GM18520 (cell line): ENCODE data around the gene NACC1.
A peak's percentile ranks its signal among the peaks of the same experiment; 100 is the strongest.

Experiments
- ATAC-seq: cut with Tn5 transposase; IDR thresholded peaks from one replicate; pipeline ENCODE4 v1.9.1; 2021; ENCODE audit not compliant: unreplicated experiment

NACC1 gene

GRCh38 chr19:13117772-13118423 is at the start of gene NACC1:
TSS of gene NACC1 (plus strand) at chr19:13118264. CDS start at chr19:13135208, 16,944 bp downstream.
- ATAC-seq: peak; percentile 59

GRCh38 chr19:13069415-13070359 is 48.4 kb upstream of the NACC1 start:
- ATAC-seq: no peak

DNA sequence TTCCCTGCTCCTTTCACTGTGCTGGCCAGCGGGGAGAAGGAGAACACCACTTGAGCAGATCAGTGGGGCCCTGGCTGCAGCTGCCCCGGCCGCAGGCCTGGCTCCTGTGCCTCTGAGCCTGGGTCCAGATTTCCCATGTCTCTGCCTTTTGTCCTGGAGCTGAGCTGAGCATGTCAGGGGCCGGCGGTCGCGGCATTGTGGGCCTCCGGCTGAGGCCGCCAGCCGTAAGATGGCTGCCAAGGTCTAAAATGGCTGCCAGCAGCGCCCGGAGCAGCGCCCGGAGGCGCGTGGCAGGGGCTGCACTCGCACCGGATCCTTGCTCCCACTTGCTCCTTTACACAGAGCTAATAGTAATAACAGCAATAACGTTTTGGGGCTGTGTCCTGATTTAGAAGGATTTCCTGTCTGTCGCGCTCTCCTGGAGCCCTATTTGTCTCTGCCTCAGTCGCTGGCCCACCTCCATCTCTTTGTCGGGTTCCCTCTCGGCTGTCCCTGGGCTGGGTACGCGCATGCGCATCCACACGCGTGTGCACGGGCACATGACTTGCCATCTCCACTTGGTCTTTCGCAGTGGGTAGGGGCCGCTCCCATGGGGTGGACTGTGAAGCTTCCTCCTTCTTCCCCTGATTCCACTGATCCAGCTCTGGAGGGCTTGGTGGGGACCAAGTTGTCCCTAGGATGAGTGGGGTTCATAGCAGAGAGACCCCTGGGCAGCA is 47.5 kb upstream of the NACC1 start:
- ATAC-seq: no peak

DNA sequence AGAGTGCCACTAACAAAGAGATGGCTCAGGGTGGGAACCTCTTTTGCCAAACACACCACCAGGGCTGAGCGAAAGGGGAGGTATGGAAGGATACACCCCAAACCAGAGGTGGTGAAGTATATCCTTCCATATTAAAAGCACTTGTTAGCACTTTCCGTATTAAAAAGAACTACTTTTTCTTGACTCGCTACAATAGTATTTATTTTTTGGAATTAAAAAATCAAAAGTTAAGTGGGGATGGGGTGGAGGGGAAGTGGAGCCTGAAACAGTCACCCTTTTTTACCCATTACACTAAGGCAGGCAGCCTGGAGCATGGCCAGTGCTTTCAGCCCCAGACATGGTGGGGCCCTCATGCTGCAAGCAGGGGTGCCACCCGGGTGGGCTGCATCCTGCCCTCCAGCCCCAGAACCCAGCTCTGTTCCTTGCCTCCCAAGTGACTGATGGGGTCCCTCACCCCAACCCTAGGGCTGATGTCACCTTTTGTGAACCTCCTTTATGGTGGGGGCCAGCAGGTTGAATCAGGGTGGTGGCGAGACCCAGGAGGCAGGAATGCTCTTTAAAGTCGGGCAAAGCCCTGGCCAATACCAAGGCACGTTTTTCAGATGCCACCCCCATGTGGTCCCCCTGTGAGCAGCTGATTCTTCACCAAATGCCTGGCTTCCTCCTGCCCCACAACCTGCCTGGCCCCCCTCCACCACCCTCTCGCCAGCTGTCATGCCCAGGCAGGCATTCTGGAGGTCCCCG is 46.4 kb upstream of the NACC1 start:
- no peak for ATAC-seq

DNA sequence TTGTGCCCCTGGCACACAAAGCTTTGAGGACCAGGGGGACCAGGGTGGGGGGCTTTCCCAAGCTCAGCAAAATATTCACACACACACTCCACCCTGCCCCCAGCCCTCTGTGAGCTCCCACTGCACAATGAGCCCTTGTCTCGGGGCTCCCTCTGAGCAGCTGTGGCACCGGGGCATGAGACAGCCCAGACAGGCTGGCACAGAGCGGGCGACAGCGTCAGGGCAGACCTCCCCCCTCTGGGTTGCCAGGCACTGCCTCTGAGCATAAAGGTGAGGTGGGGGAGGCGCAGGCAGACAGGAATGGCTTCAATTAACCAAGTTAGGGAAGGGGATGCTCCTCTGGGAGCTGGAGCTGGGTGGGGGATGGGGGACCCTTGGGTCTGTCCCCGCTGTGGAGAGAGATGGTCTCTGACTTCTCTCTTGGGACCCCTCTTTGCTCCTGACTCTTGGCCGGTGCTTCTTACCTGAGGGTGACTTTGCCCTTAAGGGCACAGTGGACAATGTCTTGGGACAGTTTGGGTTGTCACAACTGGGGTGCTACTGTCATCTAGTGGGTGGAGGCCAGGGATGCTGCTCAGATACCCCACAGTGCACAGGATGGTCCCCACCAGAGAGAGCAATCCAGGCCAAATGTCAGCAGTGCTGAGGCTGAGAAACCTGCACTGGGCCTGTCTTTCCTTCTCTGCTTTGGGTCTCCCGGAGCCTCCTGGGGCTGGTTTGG is 45.7 kb upstream of the NACC1 start:
- no peak for ATAC-seq

DNA sequence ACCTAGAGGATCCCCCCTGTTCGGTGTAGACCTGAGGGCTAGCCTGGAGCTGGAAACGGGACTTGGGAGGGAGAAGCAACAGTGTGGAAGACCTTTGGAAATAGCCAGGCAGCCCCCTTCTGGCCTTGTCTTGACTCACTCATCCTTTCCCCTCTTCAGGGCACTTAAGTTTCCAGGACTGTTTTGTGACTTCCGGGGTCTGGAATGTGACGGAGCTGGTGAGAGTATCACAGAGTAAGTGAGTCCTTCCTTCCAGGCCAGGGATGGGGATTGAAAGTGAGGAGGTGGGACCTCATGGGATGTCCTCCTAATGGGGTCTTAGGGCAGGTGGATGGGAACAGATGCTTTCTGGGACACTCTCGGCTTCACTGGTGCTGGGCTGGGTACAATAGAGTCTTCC is 44.8 kb upstream of the NACC1 start:
- no peak for ATAC-seq

DNA sequence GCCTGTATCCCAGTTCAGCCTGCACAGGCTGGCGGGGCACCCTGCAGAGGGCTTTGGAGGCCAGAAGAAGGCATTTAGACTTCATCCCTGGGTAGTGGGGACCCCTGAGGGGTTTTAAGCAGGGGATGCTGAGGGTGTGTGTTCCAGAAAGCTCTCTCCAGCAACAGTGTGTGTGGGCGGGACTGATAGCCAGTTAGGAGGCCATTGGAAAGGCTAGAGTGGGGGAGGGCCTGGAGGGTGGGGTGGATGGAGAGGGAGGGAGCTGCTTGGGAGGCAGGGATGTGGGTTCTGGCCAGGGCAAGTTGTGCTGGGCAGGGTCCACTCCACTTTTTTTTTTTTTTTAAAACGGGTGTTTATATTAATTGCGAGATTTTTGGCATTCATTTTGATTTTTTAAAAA is 43.7 kb upstream of the NACC1 start:
- no peak for ATAC-seq

GRCh38 chr19:13076320-13076719 is 41.7 kb upstream of the NACC1 start:
- ATAC-seq: no peak

DNA sequence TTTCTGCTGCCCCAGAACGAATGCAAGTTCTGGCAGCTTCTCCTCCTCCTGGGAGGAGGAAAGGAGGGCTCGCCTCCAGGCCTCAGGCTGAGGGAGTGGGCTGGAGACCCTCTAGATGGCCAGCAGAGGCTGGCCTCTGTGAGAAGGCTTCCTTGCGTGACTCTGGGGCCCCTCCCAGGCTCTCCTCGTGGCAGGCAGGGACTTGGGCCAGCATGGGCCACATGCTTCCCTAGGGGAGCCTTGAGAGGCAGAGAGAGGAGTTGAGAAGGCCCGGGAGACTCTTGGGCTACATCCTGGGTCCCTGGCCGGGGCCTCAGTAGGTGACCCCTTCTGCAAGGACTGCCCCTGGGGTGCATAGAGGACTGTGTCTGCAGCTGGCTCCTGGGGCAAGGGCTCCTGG is 41.3 kb upstream of the NACC1 start:
- ATAC-seq: no peak

GRCh38 chr19:13077240-13077639 is 40.8 kb upstream of the NACC1 start:
- ATAC-seq: no peak

DNA sequence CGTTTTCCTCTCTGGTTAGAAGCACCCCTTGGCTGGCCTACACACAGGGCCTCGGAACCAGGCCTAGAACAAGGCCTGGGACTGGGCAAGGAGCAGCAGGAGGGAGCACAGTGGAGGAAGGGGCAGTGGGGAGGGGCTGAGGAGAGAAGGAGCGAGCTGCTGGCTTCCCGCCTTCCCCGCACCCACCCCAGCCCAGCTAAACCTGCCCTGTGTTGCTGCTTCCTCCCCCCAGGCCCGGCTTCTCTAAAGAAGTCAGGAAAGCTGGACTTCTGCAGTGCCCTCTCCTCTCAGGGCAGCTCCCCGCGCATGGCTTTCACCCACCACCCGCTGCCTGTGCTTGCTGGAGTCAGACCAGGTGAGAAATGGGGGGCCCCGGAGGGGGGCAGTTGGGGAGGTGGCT is 39.7 kb upstream of the NACC1 start:
- no peak for ATAC-seq

DNA sequence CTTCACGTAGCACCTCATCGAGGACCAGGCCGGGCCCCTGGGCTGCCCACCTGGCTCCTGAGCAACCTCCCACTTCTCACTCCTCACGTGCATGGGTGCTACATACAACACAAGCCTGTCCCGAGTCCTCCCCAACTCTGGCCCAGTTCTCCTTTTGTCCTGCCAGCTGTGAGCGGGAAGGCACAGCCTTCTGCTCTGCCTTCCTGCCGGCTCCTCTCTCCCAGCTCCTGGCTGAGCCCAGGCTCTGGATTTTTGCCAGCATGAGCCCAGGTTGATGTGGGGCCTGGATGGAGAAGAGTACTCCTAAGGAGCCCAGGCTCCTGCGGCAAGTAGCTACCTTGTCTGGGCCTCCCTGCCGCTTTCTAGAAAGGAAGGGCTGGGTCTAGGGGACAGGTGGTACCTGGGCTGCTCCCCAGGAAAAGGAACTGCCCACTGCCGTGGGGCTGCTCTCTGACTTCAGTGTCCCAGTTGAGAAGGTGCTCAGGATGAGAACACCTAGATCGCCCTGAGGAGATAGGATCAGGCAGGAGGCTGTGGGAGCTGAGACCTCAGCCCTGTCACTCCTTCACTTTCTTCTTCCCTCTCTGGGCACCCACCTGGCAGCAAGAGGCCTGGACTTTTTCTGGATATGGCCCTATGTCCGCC is 39.0 kb upstream of the NACC1 start:
- ATAC-seq: no peak

- ATAC-seq: no peak
These were observed 38.5 kb upstream of the NACC1 start for GRCh38 chr19:13079542-13079986.

DNA sequence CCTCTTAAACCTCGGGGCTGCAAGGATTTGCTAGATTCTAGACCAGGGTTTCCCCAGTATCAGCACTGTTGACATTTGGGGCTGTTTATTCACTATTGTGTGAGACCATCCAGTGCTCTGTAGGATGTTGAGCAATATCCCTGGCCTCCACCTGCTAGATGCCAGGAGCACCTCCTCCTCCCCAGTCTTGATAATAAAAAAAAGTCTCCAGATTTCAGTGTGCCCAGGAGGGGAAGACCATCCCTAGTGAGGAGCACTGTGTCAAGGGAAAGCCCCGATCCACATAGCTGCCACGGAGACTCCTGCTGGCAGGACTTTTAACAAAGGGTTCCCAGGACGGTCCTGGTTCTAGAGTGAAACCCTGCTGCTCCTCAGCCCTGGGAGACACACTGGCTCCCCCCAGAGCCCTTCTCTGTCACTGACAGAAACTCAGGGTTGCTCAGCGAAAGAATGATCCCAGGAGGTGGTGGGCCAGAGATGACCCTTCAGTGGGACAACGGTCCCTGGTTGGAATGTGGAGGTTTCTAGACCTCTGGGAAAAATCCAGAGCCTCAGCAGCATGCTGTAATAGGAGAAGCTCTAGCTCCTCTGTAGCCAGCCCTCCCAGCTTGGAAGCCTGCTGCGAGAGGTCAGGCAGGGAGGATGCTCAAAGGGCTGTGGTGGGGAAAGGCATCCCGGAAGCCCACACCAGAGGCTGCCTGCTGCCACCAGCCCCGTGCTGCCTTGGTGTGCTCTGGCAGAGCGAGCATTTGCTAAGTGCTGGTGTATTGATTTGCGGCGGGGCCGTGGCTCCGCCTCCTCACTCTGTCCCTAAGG is 35.7 kb upstream of the NACC1 start:
- ATAC-seq: no peak

DNA sequence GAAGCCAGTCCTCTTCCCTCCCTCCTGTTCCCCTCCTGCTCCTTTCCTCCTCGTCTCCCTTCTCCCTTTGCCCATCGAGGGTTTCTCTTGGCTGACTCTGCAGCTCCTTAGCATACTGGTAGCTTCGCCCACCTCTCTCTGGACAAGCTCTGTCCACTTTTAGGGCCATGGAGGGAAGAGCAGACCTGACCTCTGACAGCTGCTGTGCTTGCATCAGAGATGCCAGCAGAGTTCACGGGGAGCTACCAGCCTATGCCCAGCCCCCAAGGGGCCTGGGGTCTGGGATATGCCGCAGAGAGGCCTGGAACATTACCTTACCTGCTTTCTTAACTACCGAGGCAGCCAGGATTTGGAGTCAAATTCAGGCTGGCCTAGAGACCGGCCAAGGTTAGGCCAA is 35.1 kb upstream of the NACC1 start:
- no peak for ATAC-seq

- no peak for ATAC-seq
These were observed 34.4 kb upstream of the NACC1 start for GRCh38 chr19:13083627-13084026.

GRCh38 chr19:13085666-13086065 is 32.4 kb upstream of the NACC1 start:
- ATAC-seq: no peak

DNA sequence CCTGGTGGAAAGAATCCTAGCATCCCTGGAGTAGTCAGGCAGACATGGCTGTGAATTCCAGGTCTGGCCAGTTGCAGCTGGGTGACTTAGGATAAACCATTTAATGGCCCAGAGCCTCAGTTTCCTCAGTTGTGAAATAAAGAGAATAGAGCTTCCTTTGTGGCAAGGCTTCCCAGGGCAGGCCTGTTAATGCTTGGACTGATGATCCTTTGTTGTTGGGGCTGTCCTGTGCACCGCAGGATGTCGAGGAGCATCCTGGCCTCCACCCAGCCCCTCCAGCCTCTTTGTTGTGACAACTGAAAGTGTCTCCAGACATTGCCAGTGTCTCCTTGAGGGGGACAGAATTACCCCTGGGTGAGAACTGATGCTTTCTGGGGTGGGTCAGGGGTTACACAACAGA is 31.7 kb upstream of the NACC1 start:
- no peak for ATAC-seq

DNA sequence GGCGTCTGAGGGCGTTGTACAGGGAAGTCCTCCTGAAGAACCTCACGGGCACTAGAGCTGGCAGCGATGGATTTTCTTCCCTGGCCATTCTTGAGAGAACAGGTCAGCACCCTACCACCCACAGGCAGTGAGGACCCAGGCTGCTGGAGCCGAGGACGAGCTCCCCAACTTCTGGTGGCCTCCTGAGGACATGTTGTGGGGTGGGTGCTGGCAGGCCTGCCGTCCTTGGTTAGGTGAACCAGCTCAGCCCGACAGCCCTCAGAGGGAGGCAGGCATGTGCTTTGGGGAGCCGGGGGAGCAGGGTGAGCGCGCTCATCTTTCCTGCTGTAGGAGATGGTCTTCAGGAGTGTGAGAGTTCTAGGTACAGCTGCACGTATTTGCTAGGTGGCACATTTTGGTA is 30.8 kb upstream of the NACC1 start:
- ATAC-seq: no peak
